GM18498 (cell line): Measurements from ENCODE around the gene DGKI.
"Not testable (repeated sequence)": the region's sequence is repeated elsewhere in the genome, so short reads cannot be mapped to it uniquely, and the experiment has no call there.

ENCODE experiments used
- ATAC-seq: cut with Tn5 transposase; IDR thresholded peaks from one replicate; pipeline ENCODE4 v1.9.1; 2021; ENCODE audit warnings: mild to moderate bottlenecking, moderate library complexity; ENCODE audit not compliant: unreplicated experiment

The DGKI gene

GRCh38 chr7:137485818-137486217 is 361.0 kb downstream of the DGKI start:
- no peak for ATAC-seq

- no peak for ATAC-seq
Measured at GRCh38 chr7:137484326-137484725, 362.4 kb downstream of the DGKI start.

GRCh38 chr7:137482466-137482865 is 364.3 kb downstream of the DGKI start:
- ATAC-seq: no peak

- no peak for ATAC-seq
Measured at GRCh38 chr7:137480824-137481365, 365.9 kb downstream of the DGKI start.

GRCh38 chr7:137480401-137480800 is 366.4 kb downstream of the DGKI start:
- ATAC-seq: no peak

- ATAC-seq: no peak
Measured at GRCh38 chr7:137476937-137477336, 369.8 kb downstream of the DGKI start.

- no peak for ATAC-seq
Measured at GRCh38 chr7:137475966-137476365, 370.8 kb downstream of the DGKI start.

- no peak for ATAC-seq
Measured at GRCh38 chr7:137474540-137475026, 372.2 kb downstream of the DGKI start.

- ATAC-seq: no peak
Measured at GRCh38 chr7:137471128-137471527, 375.6 kb downstream of the DGKI start.

- ATAC-seq: no peak
Measured at GRCh38 chr7:137469858-137470257, 376.9 kb downstream of the DGKI start.

GRCh38 chr7:137469191-137469811 is 377.5 kb downstream of the DGKI start:
- ATAC-seq: no peak

- no peak for ATAC-seq
Measured at GRCh38 chr7:137462847-137463246, 383.9 kb downstream of the DGKI start.

- no peak for ATAC-seq
Measured at GRCh38 chr7:137462074-137462715, 384.6 kb downstream of the DGKI start.

- ATAC-seq: no peak
Measured at GRCh38 chr7:137458399-137458798, 388.4 kb downstream of the DGKI start.

GRCh38 chr7:137454767-137455166 is 392.0 kb downstream of the DGKI start:
- ATAC-seq: peak; percentile 15

- ATAC-seq: peak; percentile 81
Measured at GRCh38 chr7:137454246-137454724, 392.5 kb downstream of the DGKI start.

- no peak for ATAC-seq
Measured at GRCh38 chr7:137453356-137453755, 393.4 kb downstream of the DGKI start.

- ATAC-seq: no peak
Measured at GRCh38 chr7:137449016-137449415, 397.8 kb downstream of the DGKI start.

- ATAC-seq: not testable (repeated sequence)
Measured at GRCh38 chr7:137448572-137448971, 398.2 kb downstream of the DGKI start.

- ATAC-seq: no peak
Measured at GRCh38 chr7:137446025-137446424, 400.7 kb downstream of the DGKI start.

GRCh38 chr7:137445268-137445667 is 401.5 kb downstream of the DGKI start:
- no peak for ATAC-seq

GRCh38 chr7:137443616-137444015 is 403.2 kb downstream of the DGKI start:
- no peak for ATAC-seq
